Loucy (cell line): Measurements from ENCODE around the gene RMDN2.

Source experiments
- H2AFZ ChIP-seq: fragments of 200-600 bp; sonication (generic); 2 replicates; pipeline ENCODE4 v1.6.0; 2016; ENCODE audit warnings: antibody characterized with exemption, mild to moderate bottlenecking, low read length, moderate library complexity
- H3F3A ChIP-seq: fragments of 200-600 bp; 2 replicates; pipeline ENCODE4 v1.6.0; 2016; ENCODE audit warnings: antibody characterized with exemption, low read depth, mild to moderate bottlenecking
- H3K27me3 ChIP-seq: fragments of 200-600 bp; sonication (generic); 2 replicates; pipeline ENCODE4 v1.6.1; 2014; ENCODE audit warnings: low read length, mild to moderate bottlenecking; ENCODE audit not compliant: insufficient read depth, poor library complexity, severe bottlenecking
- H3K36me3 ChIP-seq: fragments of 200-600 bp; sonication (generic); 2 replicates; pipeline ENCODE4 v1.6.1; 2016; ENCODE audit warnings: low read length; ENCODE audit not compliant: insufficient read depth
- H3K4me1 ChIP-seq: fragments of 200-600 bp; sonication (generic); 2 replicates; pipeline ENCODE4 v1.5.1; 2014; ENCODE audit warnings: low read length, mild to moderate bottlenecking; ENCODE audit not compliant: insufficient read depth, poor library complexity, severe bottlenecking
- H3K4me2 ChIP-seq: fragments of 200-600 bp; sonication (generic); 2 replicates; pipeline ENCODE4 v1.6.0; 2014; ENCODE audit warnings: antibody characterized with exemption, low read length, low read depth, mild to moderate bottlenecking; ENCODE audit not compliant: poor library complexity, severe bottlenecking
- H3K4me3 ChIP-seq: fragments of 200-600 bp; sonication (generic); 2 replicates; pipeline ENCODE4 v1.5.1; 2014; ENCODE audit warnings: low read length, mild to moderate bottlenecking, mixed read lengths; ENCODE audit not compliant: poor library complexity, severe bottlenecking
- H3K79me2 ChIP-seq: fragments of 200-600 bp; sonication (generic); 2 replicates; pipeline ENCODE4 v1.6.1; 2014; ENCODE audit warnings: low read length; ENCODE audit not compliant: insufficient read depth
- H3K9ac ChIP-seq: fragments of 200-600 bp; sonication (generic); 2 replicates; pipeline ENCODE4 v1.6.0; 2014; ENCODE audit warnings: mild to moderate bottlenecking, low read depth, low read length, moderate library complexity; ENCODE audit not compliant: poor library complexity, severe bottlenecking
- H3K9me2 ChIP-seq: fragments of 200-600 bp; sonication (generic); replicated peaks from 2 replicates; pipeline ENCODE4 v1.6.1; 2016; ENCODE audit warnings: low read depth, low read length, mixed read lengths
- H3K9me3 ChIP-seq: fragments of 200-600 bp; sonication (generic); 2 replicates; pipeline ENCODE4 v1.6.1; 2014; ENCODE audit warnings: mild to moderate bottlenecking, antibody characterized with exemption, low read length, low read depth; ENCODE audit not compliant: insufficient read depth
- H4K20me1 ChIP-seq: fragments of 200-600 bp; sonication (generic); 2 replicates; pipeline ENCODE4 v1.6.0; 2014; ENCODE audit warnings: antibody characterized with exemption, low read length, mild to moderate bottlenecking; ENCODE audit not compliant: insufficient read depth, poor library complexity, severe bottlenecking
- CTCF ChIP-seq: fragments of 200-600 bp; sonication (generic); conservative IDR thresholded peaks from 2 replicates; pipeline ENCODE4 v1.5.1; 2014; ENCODE audit warnings: mild to moderate bottlenecking, antibody characterized with exemption, low read length
- EZH2phosphoT487 ChIP-seq: fragments of 200-600 bp; IDR thresholded peaks from 2 replicates; pipeline ENCODE4 v1.6.1; 2018; ENCODE audit warnings: antibody characterized with exemption, mild to moderate bottlenecking, moderate library complexity, borderline replicate concordance

The RMDN2 gene

GRCh38 chr2:37895140-37895539 lies 29.9 kb upstream of the RMDN2 start:
- Histone ChIP-seq H3K4me3 (no peak overlapping the region), H3K79me2 (no peaks in the 10 kb centered on the region), H3K9me3 (no peaks in the 10 kb centered on the region), H3K4me2 (no peak overlapping the region), H4K20me1 (no peaks in the 10 kb centered on the region), H3K9me2 (no peaks in the 10 kb centered on the region), H2AFZ (no peak overlapping the region), H3K27me3 (no peaks in the 10 kb centered on the region), H3F3A (peaks cover 13% of the 10 kb centered on the region), H3K9ac (no peak overlapping the region), H3K4me1 (peaks cover 32% of the 10 kb centered on the region), H3K36me3 (no peaks in the 10 kb centered on the region)
- TF ChIP-seq EZH2phosphoT487, result no peak
- no peak for TF ChIP-seq CTCF

- H3K4me2 ChIP-seq, result no peak overlapping the region
- TF ChIP-seq EZH2phosphoT487, result no peak
- TF ChIP-seq CTCF, result peak; percentile 49
- H3K79me2 ChIP-seq, result no peaks in the 10 kb centered on the region
Measured at GRCh38 chr2:37896319-37896718, 28.8 kb upstream of the RMDN2 start.

GRCh38 chr2:37897511-37897910 lies 27.6 kb upstream of the RMDN2 start:
- Histone ChIP-seq H3K4me3 (no peak overlapping the region), H3K79me2 (no peaks in the 10 kb centered on the region), H4K20me1 (no peaks in the 10 kb centered on the region), H2AFZ (no peak overlapping the region; the same call in 1 of the 2 replicates), H3F3A (peaks cover 1% of the 10 kb centered on the region), H3K36me3 (no peaks in the 10 kb centered on the region), H3K9me3 (no peaks in the 10 kb centered on the region; the same call in 1 of the 2 replicates), H3K9me2 (no peaks in the 10 kb centered on the region), H3K9ac (no peak overlapping the region), H3K27me3 (no peaks in the 10 kb centered on the region), H3K4me1 (peaks cover 23% of the 10 kb centered on the region), H3K4me2 (no peak overlapping the region)
- TF ChIP-seq EZH2phosphoT487 (no peak), CTCF (no peak)

More at GRCh38 chr2:37896319-37896718, 28.8 kb upstream of the RMDN2 start:
- H3F3A ChIP-seq, result peaks cover 13% of the 10 kb centered on the region
- no peaks in the 10 kb centered on the region for H3K27me3 ChIP-seq
- H4K20me1 ChIP-seq, result no peaks in the 10 kb centered on the region
- H3K4me3 ChIP-seq, result no peak overlapping the region
- no peaks in the 10 kb centered on the region for H3K36me3 ChIP-seq
- H3K9me2 ChIP-seq, result no peaks in the 10 kb centered on the region
- H3K4me1 ChIP-seq, result peaks cover 32% of the 10 kb centered on the region
- no peak overlapping the region for H3K9ac ChIP-seq
- H2AFZ ChIP-seq, result no peak overlapping the region
- no peaks in the 10 kb centered on the region; the same call in 1 of the 2 replicates for H3K9me3 ChIP-seq
